TTC549 (cell line): Measurements from ENCODE around the gene DPY19L2.

Experiments
- FAIRE-seq: peaks from 2 replicates; lab custom pipeline; 2012; peaks lifted over from hg19 to GRCh38; lab: Jason Lieb, UNC

The DPY19L2 gene

DNA sequence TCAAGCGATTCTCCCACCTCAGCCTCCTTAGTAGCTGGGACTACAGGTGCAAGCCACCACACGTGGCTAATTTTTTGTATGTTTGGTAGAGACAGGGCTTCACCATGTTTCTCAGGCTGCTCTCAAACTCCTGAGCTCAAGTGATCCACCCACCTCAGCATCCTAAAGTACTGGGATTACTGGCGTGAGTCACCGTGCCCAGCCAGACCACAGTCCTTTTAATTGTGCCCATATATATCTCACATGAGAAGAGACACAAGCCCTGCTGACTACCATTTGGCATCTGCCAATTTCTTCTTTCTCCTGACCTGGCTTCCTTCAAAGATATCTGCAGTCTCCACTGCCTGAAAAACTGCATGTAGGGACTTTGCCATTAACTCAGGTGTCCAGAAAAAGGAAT is 142.5 kb downstream of the DPY19L2 start:
- no peak for FAIRE-seq

DNA sequence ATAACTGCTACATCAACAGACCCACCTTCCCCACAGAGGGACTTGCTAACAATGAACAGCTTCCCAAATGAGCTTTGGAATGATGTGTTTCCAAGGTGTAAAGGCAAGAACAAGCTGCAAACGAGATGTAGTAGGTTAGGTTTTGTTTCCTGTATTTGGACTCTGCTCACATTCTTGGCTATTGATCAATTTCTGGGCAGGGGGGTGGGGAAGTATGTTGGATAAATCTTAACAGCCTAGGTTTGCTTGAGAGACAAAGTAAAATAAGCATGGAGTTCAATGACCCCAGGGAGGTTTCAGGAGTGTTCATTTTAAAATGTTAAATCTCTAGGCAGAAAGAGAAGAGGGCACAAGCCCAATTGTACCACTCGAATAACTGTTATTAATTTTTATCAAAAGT is 146.6 kb downstream of the DPY19L2 start:
- no peak for FAIRE-seq
